ENCODE measurements around the gene RPL27.
"Not testable (repeated sequence)": the region's sequence is repeated elsewhere in the genome, so short reads cannot be mapped to it uniquely, and the experiment has no call there.

RPL27 gene

GRCh38 chr17:42969001-42969581 is 29.1 kb upstream of the RPL27 start:
- TF ChIP-seq, protein P1, sequence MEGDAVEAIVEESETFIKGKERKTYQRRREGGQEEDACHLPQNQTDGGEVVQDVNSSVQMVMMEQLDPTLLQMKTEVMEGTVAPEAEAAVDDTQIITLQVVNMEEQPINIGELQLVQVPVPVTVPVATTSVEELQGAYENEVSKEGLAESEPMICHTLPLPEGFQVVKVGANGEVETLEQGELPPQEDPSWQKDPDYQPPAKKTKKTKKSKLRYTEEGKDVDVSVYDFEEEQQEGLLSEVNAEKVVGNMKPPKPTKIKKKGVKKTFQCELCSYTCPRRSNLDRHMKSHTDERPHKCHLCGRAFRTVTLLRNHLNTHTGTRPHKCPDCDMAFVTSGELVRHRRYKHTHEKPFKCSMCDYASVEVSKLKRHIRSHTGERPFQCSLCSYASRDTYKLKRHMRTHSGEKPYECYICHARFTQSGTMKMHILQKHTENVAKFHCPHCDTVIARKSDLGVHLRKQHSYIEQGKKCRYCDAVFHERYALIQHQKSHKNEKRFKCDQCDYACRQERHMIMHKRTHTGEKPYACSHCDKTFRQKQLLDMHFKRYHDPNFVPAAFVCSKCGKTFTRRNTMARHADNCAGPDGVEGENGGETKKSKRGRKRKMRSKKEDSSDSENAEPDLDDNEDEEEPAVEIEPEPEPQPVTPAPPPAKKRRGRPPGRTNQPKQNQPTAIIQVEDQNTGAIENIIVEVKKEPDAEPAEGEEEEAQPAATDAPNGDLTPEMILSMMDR (IDR thresholded peaks at IDR 0.05; ENCODE audit: low read depth, low read length, missing control alignments) = no peak
- H3K4me3 ChIP-seq (ENCODE audit: low read depth, low read length) = no peak overlapping the region
- in situ Hi-C loops (cut with HindIII; ENCODE audit: low sequenced_read_pairs) = no loop called here
- DNase-seq (ENCODE audit: low read depth) = no peak

GRCh38 chr17:42971589-42971988 is 26.6 kb upstream of the RPL27 start:
- TF ChIP-seq, protein P1 (IDR thresholded peaks at IDR 0.05; ENCODE audit: low read depth, low read length, missing control alignments) = no peak
- DNase-seq (ENCODE audit: low read depth) = no peak
- in situ Hi-C loops (cut with HindIII; ENCODE audit: low sequenced_read_pairs) = no loop called here
- H3K4me3 ChIP-seq (ENCODE audit: low read depth, low read length) = no peak overlapping the region

DNA sequence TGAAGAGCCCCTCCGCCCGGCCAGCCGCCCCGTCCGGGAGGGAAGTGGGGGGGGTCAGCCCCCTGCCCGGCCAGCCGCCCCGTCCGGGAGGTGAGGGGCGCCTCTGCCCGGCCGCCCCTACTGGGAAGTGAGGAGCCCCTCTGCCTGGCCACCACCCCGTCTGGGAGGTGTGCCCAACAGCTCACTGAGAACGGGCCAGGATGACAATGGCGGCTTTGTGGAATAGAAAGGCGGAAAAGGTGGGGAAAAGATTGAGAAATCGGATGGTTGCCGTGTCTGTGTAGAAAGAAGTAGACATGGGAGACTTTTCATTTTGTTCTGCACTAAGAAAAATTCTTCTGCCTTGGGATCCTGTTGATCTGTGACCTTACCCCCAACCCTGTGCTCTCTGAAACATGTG is 24.9 kb upstream of the RPL27 start:
- DNase-seq (ENCODE audit: low read depth); in situ Hi-C loops (cut with HindIII; ENCODE audit: low sequenced_read_pairs); H3K4me3 ChIP-seq (ENCODE audit: low read depth, low read length): not testable (repeated sequence)

DNA sequence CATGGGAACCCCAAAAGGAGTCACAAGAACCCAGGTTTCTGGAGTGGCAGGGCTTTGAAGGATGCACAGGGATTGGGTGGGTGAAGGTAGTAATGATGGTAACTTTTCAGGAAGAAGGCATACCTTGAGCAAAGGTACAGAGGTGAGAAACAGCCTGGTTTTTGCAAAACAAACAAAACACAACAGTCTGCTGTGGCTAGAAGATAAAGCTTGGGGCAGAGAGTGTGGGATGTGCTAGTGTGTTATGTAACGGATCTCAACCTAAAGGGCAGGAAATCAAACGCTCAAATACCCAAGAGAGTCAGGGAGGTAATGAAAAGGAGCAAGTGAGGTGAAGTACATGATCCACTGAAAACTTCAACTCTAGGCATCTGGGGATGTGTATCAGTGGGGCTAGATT is 23.0 kb upstream of the RPL27 start:
- TF ChIP-seq, protein P1 (IDR thresholded peaks at IDR 0.05; ENCODE audit: low read depth, low read length, missing control alignments) = no peak
- in situ Hi-C loops (cut with HindIII; ENCODE audit: low sequenced_read_pairs) = loop anchor here (5.0 kb wide), 1 partner anchor 42 kb away; no protein-coding TSS in a partner anchor

GRCh38 chr17:42975701-42976100 is 22.5 kb upstream of the RPL27 start:
- H3K4me3 ChIP-seq (ENCODE audit: low read depth, low read length); DNase-seq (ENCODE audit: low read depth): not testable (repeated sequence)
- in situ Hi-C loops (cut with HindIII; ENCODE audit: low sequenced_read_pairs) = loop anchor here (5.0 kb wide), 1 partner anchor 42 kb away; no protein-coding TSS in a partner anchor

More for the DNA sequence above, 23.0 kb upstream of the RPL27 start:
- no peak overlapping the region for H3K4me3 ChIP-seq (ENCODE audit: low read depth, low read length)
- no peak for DNase-seq (ENCODE audit: low read depth)

GRCh38 chr17:42979511-42980273 is 18.5 kb upstream of the RPL27 start, which contains the start of gene PTGES3L:
PTGES3L (minus strand) TSS chr17:42980080; CDS start chr17:42980053, 27 bp downstream.
- peak within 1 kb of the TSS; percentile 65 for H3K4me3 ChIP-seq (ENCODE audit: low read depth, low read length)
- in situ Hi-C loops (cut with HindIII; ENCODE audit: low sequenced_read_pairs) = loop anchor here (5.0 kb wide), 1 partner anchor 38 kb away; no protein-coding TSS in a partner anchor
- no peak for DNase-seq (ENCODE audit: low read depth)
- TF ChIP-seq, protein P1 (IDR thresholded peaks at IDR 0.05; ENCODE audit: low read depth, low read length, missing control alignments) = no peak

DNA sequence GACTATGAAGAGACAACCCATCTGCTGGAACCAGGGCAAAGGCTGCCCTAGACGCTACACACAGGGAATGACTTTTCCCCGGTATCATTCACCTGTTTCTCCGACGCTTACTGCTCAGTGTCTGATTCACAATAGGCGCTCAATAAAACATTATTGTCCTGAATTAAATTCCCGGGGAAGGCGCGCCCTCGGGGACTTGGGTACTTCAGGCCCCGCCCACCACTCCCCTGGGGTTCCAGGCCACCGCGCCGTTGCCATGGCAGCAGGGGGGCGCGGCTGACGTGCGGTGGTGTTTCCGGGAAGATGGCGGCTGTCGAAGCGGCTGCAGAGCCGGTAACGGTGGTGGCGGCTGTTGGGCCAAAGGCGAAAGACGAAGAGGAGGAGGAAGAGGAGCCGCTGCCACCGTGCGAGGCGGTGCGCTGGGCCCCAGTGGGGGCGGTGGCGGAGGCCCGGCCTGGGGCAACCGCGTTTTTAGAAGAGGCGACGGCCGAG is 17.9 kb upstream of the RPL27 start, which contains the start of gene RUNDC1:
RUNDC1 (plus strand) TSS at position 292 of the 492 bp plus-strand sequence; CDS start at position 304, 12 bp downstream.
- DNase-seq (ENCODE audit: low read depth) = peak; percentile 52
- in situ Hi-C loops (cut with HindIII; ENCODE audit: low sequenced_read_pairs) = no loop called here
- peak within 1 kb of the TSS; percentile 65 for H3K4me3 ChIP-seq (ENCODE audit: low read depth, low read length)
- TF ChIP-seq, protein P1 (IDR thresholded peaks at IDR 0.05; ENCODE audit: low read depth, low read length, missing control alignments) = no peak
